ENCODE results near the gene REXO2.

GRCh38 chr11:114433376-114433775 lies 5.9 kb upstream of the REXO2 start:
- TF ChIP-seq CTCF (conservative IDR thresholded peaks at IDR 0.05) (no peak), EZH2 (IDR thresholded peaks at IDR 0.05; ENCODE audit: low read depth) (no peak)

All from PC-9 (cell line).